ENCODE data around the gene GPR107.

The GPR107 gene

DNA sequence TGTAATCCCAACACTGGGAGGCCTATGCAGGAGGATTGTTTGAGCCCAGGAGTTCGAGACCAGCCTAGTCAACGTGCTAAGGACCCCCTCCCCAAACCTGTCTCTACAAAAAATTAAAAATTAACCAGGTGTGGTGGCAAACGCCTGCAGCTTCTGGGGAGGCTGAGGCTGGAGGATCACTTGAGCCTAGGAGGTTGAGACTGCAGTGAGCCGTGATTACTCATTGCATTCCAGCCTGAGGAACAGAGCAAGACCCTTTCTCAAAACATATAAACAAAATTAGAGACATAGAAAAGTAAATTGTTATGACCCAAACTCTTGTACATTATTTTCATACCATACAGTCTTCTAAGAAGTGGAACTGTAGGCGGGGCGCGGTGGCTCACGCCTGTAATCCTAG lies 1.1 kb downstream of the GPR107 start:
- Histone ChIP-seq H3K4me3 (ENCODE audit: insufficient read depth, low read depth, low read length) (peak overlapping the region; percentile 87), H3K27ac (ENCODE audit: insufficient read depth, low read depth, low read length, poor library complexity, severe bottlenecking) (no peak overlapping the region), H3K9me3 (ENCODE audit: control insufficient read depth, low read length) (no peaks in the 10 kb centered on the region), H3K36me3 (ENCODE audit: control insufficient read depth, insufficient read depth, low read length) (peaks cover 4% of the 10 kb centered on the region), H3K4me1 (ENCODE audit: control insufficient read depth, insufficient read depth, low read length) (peaks cover 15% of the 10 kb centered on the region), H3K27me3 (ENCODE audit: control insufficient read depth, insufficient read depth, low read length, poor library complexity, severe bottlenecking) (no peaks in the 10 kb centered on the region)
- WGBS, 2 experiments = 87 to 88% methylated on average over 8 of the region's 8 CpGs

DNA sequence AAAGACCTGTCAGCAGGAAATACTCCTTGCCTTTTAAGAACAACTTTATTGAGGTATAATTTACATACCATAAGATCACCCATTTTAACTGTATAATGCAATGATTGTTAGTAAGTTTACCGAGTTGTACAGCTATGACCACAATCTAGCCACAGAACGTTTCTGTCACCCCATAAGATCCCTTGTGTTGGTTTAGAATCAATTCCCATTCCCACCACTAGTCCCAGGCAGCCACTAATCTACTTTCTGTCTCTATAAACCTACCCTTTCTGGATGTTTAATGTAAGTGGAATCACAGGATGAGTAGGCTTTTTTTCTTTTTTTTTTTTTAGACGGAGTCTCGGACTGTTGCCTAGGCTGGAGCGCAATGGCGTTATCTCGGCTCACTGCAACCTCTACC lies 4.4 kb downstream of the GPR107 start:
- H3K27ac ChIP-seq (ENCODE audit: insufficient read depth, low read depth, low read length, poor library complexity, severe bottlenecking) = no peak overlapping the region
- H3K9me3 ChIP-seq (ENCODE audit: control insufficient read depth, low read length) = no peaks in the 10 kb centered on the region
- no peak overlapping the region for H3K4me3 ChIP-seq (ENCODE audit: insufficient read depth, low read depth, low read length)
- no peaks in the 10 kb centered on the region for H3K27me3 ChIP-seq (ENCODE audit: control insufficient read depth, insufficient read depth, low read length, poor library complexity, severe bottlenecking)
- H3K4me1 ChIP-seq (ENCODE audit: control insufficient read depth, insufficient read depth, low read length) = peaks cover 6% of the 10 kb centered on the region
- peaks cover 4% of the 10 kb centered on the region for H3K36me3 ChIP-seq (ENCODE audit: control insufficient read depth, insufficient read depth, low read length)
- 90 to 92% methylated on average over 7 of the region's 7 CpGs for WGBS, 2 experiments

DNA sequence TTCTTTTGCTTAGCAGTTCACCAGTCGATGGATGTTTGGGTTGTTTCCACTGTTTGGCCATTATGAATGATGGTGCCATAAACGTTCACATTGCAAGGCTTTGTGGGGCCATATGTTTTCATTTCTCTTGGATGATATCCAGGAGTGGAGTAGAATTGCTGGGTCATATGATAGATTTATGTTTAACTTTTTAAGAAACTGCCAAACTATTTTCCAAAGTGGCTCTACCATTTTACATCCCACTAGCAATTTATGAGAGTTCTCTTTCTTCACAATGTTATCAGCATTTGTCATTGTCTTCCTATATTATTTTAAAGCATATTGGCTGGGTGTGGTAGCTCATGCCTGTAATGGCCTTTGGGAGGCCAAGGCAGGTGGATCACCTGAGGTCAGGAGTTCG lies 5.2 kb downstream of the GPR107 start:
- peaks cover 4% of the 10 kb centered on the region for H3K36me3 ChIP-seq (ENCODE audit: control insufficient read depth, insufficient read depth, low read length)
- no peaks in the 10 kb centered on the region for H3K9me3 ChIP-seq (ENCODE audit: control insufficient read depth, low read length)
- no peak overlapping the region for H3K4me3 ChIP-seq (ENCODE audit: insufficient read depth, low read depth, low read length)
- WGBS, 2 experiments = 93 to 100% methylated on average over 3 of the region's 3 CpGs
- no peaks in the 10 kb centered on the region for H3K27me3 ChIP-seq (ENCODE audit: control insufficient read depth, insufficient read depth, low read length, poor library complexity, severe bottlenecking)
- H3K4me1 ChIP-seq (ENCODE audit: control insufficient read depth, insufficient read depth, low read length) = peaks cover 6% of the 10 kb centered on the region
- no peak overlapping the region for H3K27ac ChIP-seq (ENCODE audit: insufficient read depth, low read depth, low read length, poor library complexity, severe bottlenecking)

DNA sequence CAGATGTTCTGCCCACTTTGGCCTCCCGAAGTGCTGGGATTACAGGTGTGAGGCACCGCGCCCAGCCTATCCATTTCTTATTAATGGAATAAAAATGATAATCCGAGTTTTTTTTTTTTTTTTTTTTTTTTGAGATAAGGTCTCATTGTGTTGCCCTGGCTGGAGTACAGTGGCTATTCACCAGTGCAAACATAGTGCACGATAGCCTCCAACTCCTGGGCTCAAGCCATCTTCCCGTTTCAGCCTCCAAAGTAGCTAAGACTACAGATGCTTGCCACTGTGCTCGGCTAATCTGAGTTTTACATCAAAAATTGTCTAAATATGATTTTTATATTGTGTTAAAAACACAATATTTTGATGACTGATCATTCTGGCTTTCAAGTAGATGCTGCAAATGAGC lies 6.6 kb downstream of the GPR107 start:
- H3K9me3 ChIP-seq (ENCODE audit: control insufficient read depth, low read length) = no peaks in the 10 kb centered on the region
- H3K4me1 ChIP-seq (ENCODE audit: control insufficient read depth, insufficient read depth, low read length) = peaks cover 3% of the 10 kb centered on the region
- H3K36me3 ChIP-seq (ENCODE audit: control insufficient read depth, insufficient read depth, low read length) = peaks cover 4% of the 10 kb centered on the region
- WGBS, 2 experiments = 94 to 99% methylated on average over 6 of the region's 7 CpGs
- no peaks in the 10 kb centered on the region for H3K27me3 ChIP-seq (ENCODE audit: control insufficient read depth, insufficient read depth, low read length, poor library complexity, severe bottlenecking)
- no peak overlapping the region for H3K4me3 ChIP-seq (ENCODE audit: insufficient read depth, low read depth, low read length)
- no peak overlapping the region for H3K27ac ChIP-seq (ENCODE audit: insufficient read depth, low read depth, low read length, poor library complexity, severe bottlenecking)

DNA sequence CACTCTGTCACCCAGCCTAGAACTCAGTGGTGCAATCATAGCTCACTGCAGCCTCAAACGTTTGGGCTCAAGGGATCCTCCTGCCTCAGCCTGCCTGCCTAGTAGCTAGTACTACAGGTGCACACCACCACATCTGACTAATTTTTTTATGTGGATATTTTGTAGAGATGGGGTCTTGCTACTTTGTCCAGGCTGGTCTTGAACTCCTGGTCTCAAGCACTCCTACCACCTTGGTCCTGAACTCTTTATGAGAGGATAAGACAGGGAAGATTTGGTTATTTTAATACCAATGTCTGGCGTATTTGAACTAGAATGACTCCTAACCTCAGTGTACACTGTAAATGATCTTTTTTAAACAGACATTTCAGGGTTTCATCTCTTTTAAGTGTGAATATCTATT lies 9.0 kb downstream of the GPR107 start:
- Histone ChIP-seq H3K4me3 (ENCODE audit: insufficient read depth, low read depth, low read length) (no peak overlapping the region), H3K27me3 (ENCODE audit: control insufficient read depth, insufficient read depth, low read length, poor library complexity, severe bottlenecking) (no peaks in the 10 kb centered on the region), H3K36me3 (ENCODE audit: control insufficient read depth, insufficient read depth, low read length) (peaks cover 4% of the 10 kb centered on the region), H3K4me1 (ENCODE audit: control insufficient read depth, insufficient read depth, low read length) (no peaks in the 10 kb centered on the region), H3K27ac (ENCODE audit: insufficient read depth, low read depth, low read length, poor library complexity, severe bottlenecking) (no peak overlapping the region), H3K9me3 (ENCODE audit: control insufficient read depth, low read length) (no peaks in the 10 kb centered on the region)
- 88 to 97% methylated on average over 2 of the region's 2 CpGs for WGBS, 2 experiments

DNA sequence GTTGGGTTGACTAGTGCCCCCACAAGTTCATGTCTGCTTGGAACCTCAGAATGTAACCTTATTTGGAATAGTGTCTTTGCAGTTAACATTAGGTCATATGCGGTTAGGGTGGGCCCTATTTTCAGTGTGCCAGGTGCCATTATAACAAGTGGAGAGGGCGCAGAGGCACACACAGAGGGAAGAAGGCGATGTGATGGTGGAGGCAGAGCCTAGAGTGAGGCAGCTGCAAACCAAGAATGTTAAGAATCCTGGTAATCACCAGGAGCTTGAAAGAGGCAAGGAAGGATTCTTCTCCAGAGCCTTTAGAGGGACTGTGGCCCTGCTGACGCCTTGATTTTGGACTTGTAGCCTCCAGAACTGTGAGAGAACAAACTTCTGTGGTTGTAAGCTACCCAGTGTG lies 10.9 kb downstream of the GPR107 start:
- H3K9me3 ChIP-seq (ENCODE audit: control insufficient read depth, low read length) = no peaks in the 10 kb centered on the region
- WGBS, 2 experiments = 86 to 88% methylated on average over 4 of the region's 4 CpGs
- H3K27ac ChIP-seq (ENCODE audit: insufficient read depth, low read depth, low read length, poor library complexity, severe bottlenecking) = no peak overlapping the region
- H3K27me3 ChIP-seq (ENCODE audit: control insufficient read depth, insufficient read depth, low read length, poor library complexity, severe bottlenecking) = no peaks in the 10 kb centered on the region
- H3K36me3 ChIP-seq (ENCODE audit: control insufficient read depth, insufficient read depth, low read length) = no peaks in the 10 kb centered on the region
- H3K4me1 ChIP-seq (ENCODE audit: control insufficient read depth, insufficient read depth, low read length) = no peaks in the 10 kb centered on the region
- no peak overlapping the region for H3K4me3 ChIP-seq (ENCODE audit: insufficient read depth, low read depth, low read length)

DNA sequence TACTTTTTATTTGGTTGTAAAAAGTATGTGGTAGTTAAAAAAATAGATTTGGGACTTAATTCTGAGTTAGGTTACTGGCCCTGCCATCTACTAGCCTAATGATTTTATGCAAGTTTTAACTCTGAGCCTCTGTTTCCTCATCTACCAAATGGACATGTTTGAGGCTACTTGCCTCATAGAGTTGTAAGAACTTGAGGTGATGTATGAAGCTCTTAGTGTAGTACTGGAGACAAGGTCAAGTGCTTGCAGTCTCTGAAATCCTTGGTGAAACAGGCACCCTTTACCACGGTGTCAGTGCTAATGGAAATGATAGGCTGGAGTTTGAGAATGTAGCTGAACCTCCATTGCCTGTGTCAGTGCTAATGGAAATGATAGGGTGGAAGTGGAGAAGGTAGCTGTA lies 15.3 kb downstream of the GPR107 start:
- WGBS, 2 experiments = 95 to 96% methylated on average over 1 of the region's 1 CpG

DNA sequence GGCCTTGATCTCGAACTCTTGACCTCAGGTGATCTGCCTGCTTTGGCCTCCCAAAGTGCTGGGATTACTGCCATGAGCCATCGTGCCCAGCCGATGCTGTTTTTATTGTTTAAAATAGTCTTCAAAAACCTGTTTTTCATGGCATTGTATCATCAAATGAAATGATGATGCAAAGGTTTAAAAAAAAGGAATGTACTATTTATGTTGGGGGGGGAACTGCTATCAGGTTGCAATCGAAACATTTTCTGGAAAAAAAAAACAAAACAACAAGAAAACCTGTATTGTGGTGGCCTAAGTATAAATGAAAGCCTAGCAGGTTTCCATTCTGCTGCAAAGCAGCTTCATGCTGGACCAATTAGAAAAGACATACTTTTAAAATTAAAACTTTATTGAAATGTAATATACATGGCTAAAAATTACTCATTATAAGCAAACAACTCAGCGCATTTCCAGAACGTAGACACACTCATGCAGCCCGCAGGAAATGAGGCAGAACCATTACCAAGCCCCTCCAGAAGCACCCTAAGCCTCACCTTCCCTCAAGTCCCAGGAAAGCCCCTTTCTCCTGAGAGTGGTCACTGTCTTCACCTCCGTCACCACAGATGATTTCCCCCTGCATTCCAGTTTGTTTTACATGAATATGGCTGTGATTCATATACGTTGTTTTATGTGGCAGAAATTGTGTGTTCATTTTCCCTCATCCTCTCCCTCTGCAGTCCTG lies 19.0 kb downstream of the GPR107 start:
- H3K36me3 ChIP-seq (ENCODE audit: control insufficient read depth, insufficient read depth, low read length) = peaks cover 12% of the 10 kb centered on the region
- H3K4me3 ChIP-seq (ENCODE audit: insufficient read depth, low read depth, low read length) = no peak overlapping the region
- WGBS, 2 experiments = 94 to 95% methylated on average over 7 to 9 of the region's 9 CpGs
- H3K27ac ChIP-seq (ENCODE audit: insufficient read depth, low read depth, low read length, poor library complexity, severe bottlenecking) = no peak overlapping the region
- H3K27me3 ChIP-seq (ENCODE audit: control insufficient read depth, insufficient read depth, low read length, poor library complexity, severe bottlenecking) = no peaks in the 10 kb centered on the region
- no peaks in the 10 kb centered on the region for H3K9me3 ChIP-seq (ENCODE audit: control insufficient read depth, low read length)
- H3K4me1 ChIP-seq (ENCODE audit: control insufficient read depth, insufficient read depth, low read length) = no peaks in the 10 kb centered on the region

More for the DNA sequence above, 15.3 kb downstream of the GPR107 start:
- no peaks in the 10 kb centered on the region for H3K27me3 ChIP-seq (ENCODE audit: control insufficient read depth, insufficient read depth, low read length, poor library complexity, severe bottlenecking)
- H3K4me3 ChIP-seq (ENCODE audit: insufficient read depth, low read depth, low read length) = no peak overlapping the region
- no peaks in the 10 kb centered on the region for H3K36me3 ChIP-seq (ENCODE audit: control insufficient read depth, insufficient read depth, low read length)
- no peaks in the 10 kb centered on the region for H3K9me3 ChIP-seq (ENCODE audit: control insufficient read depth, low read length)
- H3K27ac ChIP-seq (ENCODE audit: insufficient read depth, low read depth, low read length, poor library complexity, severe bottlenecking) = no peak overlapping the region
- no peaks in the 10 kb centered on the region for H3K4me1 ChIP-seq (ENCODE audit: control insufficient read depth, insufficient read depth, low read length)

DNA sequence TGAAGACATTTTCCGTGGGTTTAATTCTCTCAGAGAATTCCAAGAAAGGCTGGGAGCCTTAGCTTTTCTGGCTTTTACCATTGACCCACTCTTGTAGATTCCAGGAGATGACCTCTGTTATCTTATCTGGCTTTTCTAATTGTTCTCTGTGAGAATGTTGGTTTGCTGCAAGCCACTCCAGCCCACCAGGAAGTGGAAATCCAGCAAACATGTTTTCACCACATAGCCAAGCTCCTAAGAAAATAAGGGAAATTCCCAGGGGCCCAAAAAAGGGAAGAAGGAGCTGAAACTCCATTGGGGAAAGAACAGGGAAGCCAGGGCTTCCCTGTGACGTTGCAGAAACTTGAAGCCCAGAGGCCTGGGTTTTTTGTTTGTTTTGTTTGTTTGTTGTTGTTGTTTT lies 19.7 kb downstream of the GPR107 start:
- H3K27me3 ChIP-seq (ENCODE audit: control insufficient read depth, insufficient read depth, low read length, poor library complexity, severe bottlenecking) = no peaks in the 10 kb centered on the region
- WGBS, 2 experiments = 79 to 80% methylated on average over 2 of the region's 2 CpGs
- no peak overlapping the region for H3K4me3 ChIP-seq (ENCODE audit: insufficient read depth, low read depth, low read length)
- no peaks in the 10 kb centered on the region for H3K9me3 ChIP-seq (ENCODE audit: control insufficient read depth, low read length)
- H3K36me3 ChIP-seq (ENCODE audit: control insufficient read depth, insufficient read depth, low read length) = peaks cover 18% of the 10 kb centered on the region
- no peaks in the 10 kb centered on the region for H3K4me1 ChIP-seq (ENCODE audit: control insufficient read depth, insufficient read depth, low read length)
- no peak overlapping the region for H3K27ac ChIP-seq (ENCODE audit: insufficient read depth, low read depth, low read length, poor library complexity, severe bottlenecking)

DNA sequence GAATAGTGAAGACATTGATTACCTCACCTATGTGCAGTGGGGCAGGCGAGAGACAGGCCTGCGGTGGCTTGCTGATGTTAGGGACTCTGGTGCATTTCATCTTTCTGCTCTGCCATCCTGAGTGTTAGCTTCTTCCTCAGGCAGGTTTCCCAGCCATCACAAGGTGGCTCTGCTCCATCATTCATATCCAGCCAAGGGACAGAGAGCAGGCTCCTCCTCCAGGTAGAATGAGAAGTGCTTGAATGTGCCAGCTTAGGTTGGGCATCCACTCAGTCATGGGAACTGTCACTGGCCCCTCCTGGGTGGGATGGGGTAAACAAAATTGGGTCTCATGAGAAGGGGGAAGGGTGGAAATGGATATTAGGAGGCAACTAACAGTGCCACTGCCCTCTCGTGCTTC lies 24.8 kb downstream of the GPR107 start:
- peaks cover 30% of the 10 kb centered on the region for H3K36me3 ChIP-seq (ENCODE audit: control insufficient read depth, insufficient read depth, low read length)
- no peaks in the 10 kb centered on the region for H3K4me1 ChIP-seq (ENCODE audit: control insufficient read depth, insufficient read depth, low read length)
- WGBS, 2 experiments = 94 to 95% methylated on average over 3 of the region's 3 CpGs
- H3K9me3 ChIP-seq (ENCODE audit: control insufficient read depth, low read length) = no peaks in the 10 kb centered on the region
- H3K27ac ChIP-seq (ENCODE audit: insufficient read depth, low read depth, low read length, poor library complexity, severe bottlenecking) = no peak overlapping the region
- H3K4me3 ChIP-seq (ENCODE audit: insufficient read depth, low read depth, low read length) = no peak overlapping the region
- no peaks in the 10 kb centered on the region for H3K27me3 ChIP-seq (ENCODE audit: control insufficient read depth, insufficient read depth, low read length, poor library complexity, severe bottlenecking)

DNA sequence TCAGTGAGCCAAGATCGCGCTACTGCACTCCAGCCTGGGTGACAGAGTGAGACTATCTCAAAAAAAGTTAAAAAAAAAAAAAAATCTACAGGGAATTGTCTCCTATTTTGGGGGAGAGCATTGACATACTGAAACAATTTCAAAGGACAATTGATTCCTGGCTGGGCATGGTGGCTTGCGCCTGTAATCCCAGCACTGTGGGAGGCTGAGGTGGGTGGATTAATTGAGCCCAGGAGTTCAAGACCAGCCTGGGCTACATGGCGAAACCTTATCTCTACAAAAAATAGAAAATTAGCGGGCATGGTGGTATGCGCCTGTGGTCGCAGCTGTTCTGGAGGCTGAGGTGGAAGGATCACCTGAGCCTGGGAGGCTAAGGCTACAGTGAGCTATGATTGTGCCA lies 30.6 kb downstream of the GPR107 start:
- Histone ChIP-seq H3K4me3 (ENCODE audit: insufficient read depth, low read depth, low read length) (no peak overlapping the region), H3K36me3 (ENCODE audit: control insufficient read depth, insufficient read depth, low read length) (peaks cover 11% of the 10 kb centered on the region), H3K27ac (ENCODE audit: insufficient read depth, low read depth, low read length, poor library complexity, severe bottlenecking) (no peak overlapping the region), H3K9me3 (ENCODE audit: control insufficient read depth, low read length) (no peaks in the 10 kb centered on the region), H3K4me1 (ENCODE audit: control insufficient read depth, insufficient read depth, low read length) (no peaks in the 10 kb centered on the region), H3K27me3 (ENCODE audit: control insufficient read depth, insufficient read depth, low read length, poor library complexity, severe bottlenecking) (no peaks in the 10 kb centered on the region)
- 94% methylated on average over 7 of the region's 7 CpGs for WGBS, 2 experiments

All from ectodermal cell (in vitro differentiated cells).